HEK293 (cell line): ENCODE data around the gene PROM2.

Experiments
- SETDB1 ChIP-seq: IDR thresholded peaks from one replicate; pipeline ENCODE4 v1.6.1; 2017; ENCODE audit warnings: mild to moderate bottlenecking, low read length, moderate library complexity, mixed read lengths; ENCODE audit not compliant: insufficient read length
- YY1 ChIP-seq: fragments of 450-650 bp; formaldehyde crosslinking; IDR thresholded peaks from 2 replicates; pipeline ENCODE4 v1.5.1; 2018; ENCODE audit warnings: missing biosample characterization, missing genetic modification characterization
- ZBTB7A ChIP-seq: fragments of 450-650 bp; formaldehyde crosslinking; IDR thresholded peaks from 2 replicates; pipeline ENCODE4 v1.5.1; 2016; ENCODE audit warnings: low read depth, missing biosample characterization, missing genetic modification characterization
- ZNF239 ChIP-seq: fragments of 450-650 bp; formaldehyde crosslinking; IDR thresholded peaks from 2 replicates; pipeline ENCODE4 v1.5.1; 2016; ENCODE audit warnings: missing biosample characterization, missing genetic modification characterization
- ZNF501 ChIP-seq: fragments of 450-650 bp; formaldehyde crosslinking; IDR thresholded peaks from 2 replicates; pipeline ENCODE4 v1.5.1; 2016; ENCODE audit warnings: missing biosample characterization, missing genetic modification characterization
- ZNF561 ChIP-seq: fragments of 450-650 bp; IDR thresholded peaks from 2 replicates; pipeline ENCODE4 v1.5.1; 2018; ENCODE audit warnings: missing biosample characterization, missing genetic modification characterization, borderline replicate concordance
- ZSCAN16 ChIP-seq: fragments of 450-650 bp; formaldehyde crosslinking; IDR thresholded peaks from 2 replicates; pipeline ENCODE4 v1.5.1; 2016; ENCODE audit warnings: missing biosample characterization, missing genetic modification characterization
- TF ChIP-seq, protein P1 (sequence below): fragments of 450-650 bp; formaldehyde crosslinking; IDR thresholded peaks from 2 replicates; pipeline ENCODE4 v1.5.1; 2016; ENCODE audit warnings: missing biosample characterization, missing genetic modification characterization

GRCh38 chr2:95238131-95238530 is 36.1 kb upstream of the PROM2 start:
- TF ChIP-seq, protein P1, sequence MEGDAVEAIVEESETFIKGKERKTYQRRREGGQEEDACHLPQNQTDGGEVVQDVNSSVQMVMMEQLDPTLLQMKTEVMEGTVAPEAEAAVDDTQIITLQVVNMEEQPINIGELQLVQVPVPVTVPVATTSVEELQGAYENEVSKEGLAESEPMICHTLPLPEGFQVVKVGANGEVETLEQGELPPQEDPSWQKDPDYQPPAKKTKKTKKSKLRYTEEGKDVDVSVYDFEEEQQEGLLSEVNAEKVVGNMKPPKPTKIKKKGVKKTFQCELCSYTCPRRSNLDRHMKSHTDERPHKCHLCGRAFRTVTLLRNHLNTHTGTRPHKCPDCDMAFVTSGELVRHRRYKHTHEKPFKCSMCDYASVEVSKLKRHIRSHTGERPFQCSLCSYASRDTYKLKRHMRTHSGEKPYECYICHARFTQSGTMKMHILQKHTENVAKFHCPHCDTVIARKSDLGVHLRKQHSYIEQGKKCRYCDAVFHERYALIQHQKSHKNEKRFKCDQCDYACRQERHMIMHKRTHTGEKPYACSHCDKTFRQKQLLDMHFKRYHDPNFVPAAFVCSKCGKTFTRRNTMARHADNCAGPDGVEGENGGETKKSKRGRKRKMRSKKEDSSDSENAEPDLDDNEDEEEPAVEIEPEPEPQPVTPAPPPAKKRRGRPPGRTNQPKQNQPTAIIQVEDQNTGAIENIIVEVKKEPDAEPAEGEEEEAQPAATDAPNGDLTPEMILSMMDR (tag by site-specific recombination) = no peak
- TF ChIP-seq ZBTB7A (no peak), ZSCAN16 (tag by site-specific recombination) (no peak), YY1 (tag by site-specific recombination) (no peak), ZNF501 (tag by site-specific recombination) (no peak), ZNF561 (tag by site-specific recombination) (no peak), SETDB1 (no peak), ZNF239 (tag by site-specific recombination) (no peak)
